GM12865 (cell line): ENCODE results near the gene GALNT9.

Experiments used
- DNase-seq: peaks from one replicate; pipeline ENCODE4 v3.0.0; 2010; ENCODE audit warnings: low read depth
- H3K4me3 ChIP-seq: 2 replicates; pipeline ENCODE4 v1.5.1; 2011; ENCODE audit warnings: mild to moderate bottlenecking, low read depth, low read length, control low read depth
- TF ChIP-seq, protein P1 (sequence below): IDR thresholded peaks from 2 replicates; pipeline ENCODE4 v1.5.1; 2011; ENCODE audit warnings: low read length, control low read depth, low read depth, inconsistent platforms; ENCODE audit not compliant: insufficient read depth; ENCODE audit errors: missing control alignments

Gene GALNT9

DNA sequence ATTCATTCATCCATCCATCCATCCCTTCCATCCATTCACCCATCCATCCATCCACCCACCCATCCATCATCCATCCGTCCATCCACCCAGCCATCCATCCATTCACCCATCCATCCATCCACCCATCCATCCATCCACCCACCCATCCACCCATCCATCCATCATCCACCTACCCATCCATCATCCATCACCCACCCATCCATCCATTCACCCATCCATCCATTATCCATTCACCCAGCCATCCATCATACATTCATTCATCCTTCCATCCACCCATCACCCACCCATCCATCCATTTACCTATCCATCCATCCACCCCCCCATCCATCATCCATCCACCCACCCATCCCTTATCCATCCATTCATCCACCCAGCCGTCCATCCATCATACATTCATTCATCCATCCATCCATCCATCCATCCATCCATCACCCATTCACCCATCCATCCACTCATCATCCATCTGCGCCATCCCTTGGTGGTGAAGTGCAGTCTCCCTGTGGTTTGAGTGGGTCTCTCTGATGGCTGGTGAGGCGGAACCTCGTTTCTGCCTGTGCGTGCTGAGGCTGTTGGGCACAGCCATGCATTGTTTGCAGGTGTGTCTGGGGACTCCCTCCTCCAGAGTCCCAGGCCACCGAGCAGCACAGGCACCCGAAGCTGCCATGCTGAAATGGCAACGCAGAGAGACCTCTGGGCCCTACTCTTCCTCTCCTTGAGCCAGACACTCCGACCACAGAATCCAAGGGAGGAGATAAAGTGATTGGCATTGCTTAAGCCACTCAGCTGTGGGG lies 162.4 kb downstream of the GALNT9 start:
- DNase-seq = no peak
- TF ChIP-seq, protein P1, sequence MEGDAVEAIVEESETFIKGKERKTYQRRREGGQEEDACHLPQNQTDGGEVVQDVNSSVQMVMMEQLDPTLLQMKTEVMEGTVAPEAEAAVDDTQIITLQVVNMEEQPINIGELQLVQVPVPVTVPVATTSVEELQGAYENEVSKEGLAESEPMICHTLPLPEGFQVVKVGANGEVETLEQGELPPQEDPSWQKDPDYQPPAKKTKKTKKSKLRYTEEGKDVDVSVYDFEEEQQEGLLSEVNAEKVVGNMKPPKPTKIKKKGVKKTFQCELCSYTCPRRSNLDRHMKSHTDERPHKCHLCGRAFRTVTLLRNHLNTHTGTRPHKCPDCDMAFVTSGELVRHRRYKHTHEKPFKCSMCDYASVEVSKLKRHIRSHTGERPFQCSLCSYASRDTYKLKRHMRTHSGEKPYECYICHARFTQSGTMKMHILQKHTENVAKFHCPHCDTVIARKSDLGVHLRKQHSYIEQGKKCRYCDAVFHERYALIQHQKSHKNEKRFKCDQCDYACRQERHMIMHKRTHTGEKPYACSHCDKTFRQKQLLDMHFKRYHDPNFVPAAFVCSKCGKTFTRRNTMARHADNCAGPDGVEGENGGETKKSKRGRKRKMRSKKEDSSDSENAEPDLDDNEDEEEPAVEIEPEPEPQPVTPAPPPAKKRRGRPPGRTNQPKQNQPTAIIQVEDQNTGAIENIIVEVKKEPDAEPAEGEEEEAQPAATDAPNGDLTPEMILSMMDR = no peak
- no peak overlapping the region for H3K4me3 ChIP-seq

DNA sequence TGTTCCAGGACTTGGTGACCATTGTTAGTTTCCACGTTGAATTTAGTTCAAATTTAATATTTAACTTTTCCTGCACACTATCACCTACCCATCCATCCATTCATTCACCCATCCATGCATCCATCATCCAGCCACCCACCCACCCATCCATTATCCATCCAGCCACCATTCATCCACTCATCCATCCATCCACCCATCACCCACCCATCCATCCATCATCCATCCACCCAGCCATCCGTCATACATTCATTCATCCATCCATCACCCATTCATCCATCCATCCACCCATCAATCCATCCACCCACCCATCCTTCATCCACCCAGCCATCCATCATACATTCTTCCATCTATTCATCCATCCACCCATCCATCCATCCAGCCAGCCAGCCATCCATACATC lies 163.3 kb downstream of the GALNT9 start:
- no peak overlapping the region for H3K4me3 ChIP-seq
- TF ChIP-seq, protein P1 = no peak
- no peak for DNase-seq

DNA sequence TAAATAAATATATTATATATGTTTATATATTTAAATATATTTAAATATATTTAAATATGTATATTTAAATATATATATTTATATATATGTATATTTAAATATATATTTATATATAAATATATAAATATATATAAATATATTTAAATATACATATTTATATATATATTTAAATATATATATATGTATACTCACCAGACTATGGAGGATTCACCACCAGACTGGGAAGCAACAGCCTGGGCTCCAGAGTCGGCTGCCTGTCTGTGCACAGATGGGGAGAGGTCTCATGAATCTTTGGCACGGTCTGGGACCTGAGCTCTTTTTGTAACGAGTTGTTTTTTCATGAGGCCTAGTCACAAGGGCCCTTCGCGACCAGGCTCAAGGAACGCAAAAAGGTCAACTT lies 163.8 kb downstream of the GALNT9 start:
- H3K4me3 ChIP-seq = no peak overlapping the region
- TF ChIP-seq, protein P1 = no peak
- DNase-seq = no peak

DNA sequence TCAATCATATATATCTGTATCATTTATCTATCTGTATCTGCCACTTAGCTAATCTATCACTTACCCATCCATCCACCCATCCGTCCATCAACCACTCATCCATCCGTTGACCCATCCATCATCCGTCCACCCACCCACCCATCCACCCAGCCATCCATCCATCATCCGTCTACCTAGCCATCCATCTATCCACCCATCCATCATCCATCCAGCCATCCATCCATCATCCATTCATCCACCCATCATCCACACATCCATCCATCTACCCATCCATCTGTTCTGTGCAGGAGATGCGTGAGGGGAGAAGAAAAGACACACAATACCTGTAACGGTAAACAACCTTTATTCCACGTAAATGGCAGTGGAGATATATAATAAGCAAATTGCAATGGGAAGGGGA lies 165.0 kb downstream of the GALNT9 start:
- TF ChIP-seq, protein P1 = no peak
- DNase-seq = no peak
- H3K4me3 ChIP-seq = no peak overlapping the region

DNA sequence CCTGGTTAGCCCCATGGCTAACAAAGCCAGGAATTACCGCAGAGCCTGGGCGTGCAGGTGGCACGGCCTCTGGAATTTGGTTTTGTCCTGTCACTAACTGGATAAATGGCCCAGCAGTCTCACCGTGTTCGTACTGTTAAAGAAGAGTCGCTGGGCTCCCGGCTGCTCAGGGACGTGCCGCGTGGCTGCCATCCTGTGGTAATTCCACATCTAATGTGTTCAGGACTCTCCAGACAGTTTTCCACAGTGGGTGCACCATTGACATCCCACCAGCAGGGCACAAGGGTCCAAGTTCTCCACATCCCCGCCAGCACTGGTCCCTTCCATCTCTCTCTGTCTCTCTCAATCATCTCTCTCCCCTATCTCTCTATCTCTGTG lies 165.5 kb downstream of the GALNT9 start:
- no peak for DNase-seq

DNA sequence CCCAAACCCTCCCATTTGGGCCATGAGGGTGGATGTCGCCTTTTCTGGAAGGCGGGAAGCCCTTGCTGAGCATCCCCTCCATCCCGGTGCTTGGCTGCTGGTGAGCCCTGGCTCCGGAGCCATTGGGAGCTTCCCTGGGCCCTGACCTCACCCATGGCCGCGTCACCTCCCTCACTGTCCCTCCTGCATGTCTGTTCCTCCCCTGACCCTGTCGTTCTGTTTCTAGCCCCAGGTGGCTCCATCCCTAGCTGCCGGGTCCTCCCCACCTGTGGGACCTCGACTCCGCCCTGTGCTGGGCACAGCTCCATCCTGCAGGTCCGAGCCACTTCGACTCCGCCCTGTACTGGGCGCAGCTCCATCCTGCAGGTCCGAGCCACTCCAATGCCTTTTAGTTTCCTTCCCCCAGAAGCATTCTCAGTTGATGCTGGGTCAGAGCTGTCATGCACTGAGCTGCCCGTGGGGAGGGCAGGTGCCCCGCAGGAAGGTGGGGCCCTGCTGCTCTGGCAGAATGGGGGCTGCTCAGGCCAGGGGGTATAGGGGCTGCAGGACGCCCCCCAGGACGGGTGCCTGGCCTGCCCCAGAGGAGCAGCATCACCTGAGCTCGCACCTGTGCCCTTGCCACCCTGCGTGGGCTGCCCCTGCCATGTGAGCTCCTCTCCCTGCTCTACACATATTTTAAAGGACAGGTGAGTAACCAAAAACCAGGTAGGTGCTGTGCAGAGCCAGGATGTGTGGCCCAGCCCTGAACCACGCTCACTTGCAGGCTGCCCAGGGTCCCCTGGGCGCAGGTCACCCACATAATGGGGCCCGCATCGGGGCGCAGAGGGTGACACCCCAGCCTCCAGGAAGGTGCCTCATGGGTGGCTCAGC lies 166.1 kb downstream of the GALNT9 start:
- no peak for DNase-seq

More for the DNA sequence above, 165.5 kb downstream of the GALNT9 start:
- H3K4me3 ChIP-seq = no peak overlapping the region
- TF ChIP-seq, protein P1 = no peak

More for the DNA sequence above, 166.1 kb downstream of the GALNT9 start:
- no peak overlapping the region for H3K4me3 ChIP-seq
- TF ChIP-seq, protein P1 = no peak
